Smooth muscle cell (in vitro differentiated cells): ENCODE measurements around the gene TM2D3. TPM values are rescaled to one million over a fixed set of nuclear protein-coding genes. Genes with fewer than 3 reads are reported as not detected.

Source experiments
- DNase-seq: peaks from one replicate; lab custom pipeline; 2025; ENCODE audit not compliant: unreplicated experiment; lab: John Stamatoyannopoulos, UW
- H2AFZ ChIP-seq: fragments of 200-600 bp; sonication (generic); 2 replicates; pipeline ENCODE4 v1.6.0; 2016; ENCODE audit warnings: antibody characterized with exemption, low read depth, mild to moderate bottlenecking
- H3F3A ChIP-seq: fragments of 200-600 bp; sonication (generic); 2 replicates; pipeline ENCODE4 v1.6.0; 2017; ENCODE audit warnings: antibody characterized with exemption, low read depth
- H3K27ac ChIP-seq: fragments of 200-600 bp; sonication (generic); 2 replicates; pipeline ENCODE4 v1.5.1; 2016; ENCODE audit warnings: low read depth, mild to moderate bottlenecking
- H3K27me3 ChIP-seq: fragments of 200-600 bp; sonication (generic); 2 replicates; pipeline ENCODE4 v1.6.1; 2016; ENCODE audit warnings: low read depth, mild to moderate bottlenecking
- H3K36me3 ChIP-seq: fragments of 200-600 bp; sonication (generic); 2 replicates; pipeline ENCODE4 v1.5.1; 2016; ENCODE audit warnings: low read depth
- H3K4me1 ChIP-seq: fragments of 200-600 bp; sonication (generic); 2 replicates; pipeline ENCODE4 v1.5.1; 2016; ENCODE audit warnings: low read depth
- H3K4me2 ChIP-seq: fragments of 200-600 bp; sonication (generic); 2 replicates; pipeline ENCODE4 v1.6.0; 2016; ENCODE audit warnings: mild to moderate bottlenecking
- H3K4me3 ChIP-seq: fragments of 200-600 bp; sonication (generic); 2 replicates; pipeline ENCODE4 v1.5.1; 2016; ENCODE audit warnings: mild to moderate bottlenecking
- H3K79me2 ChIP-seq: fragments of 200-600 bp; sonication (generic); 2 replicates; pipeline ENCODE4 v1.6.0; 2016; ENCODE audit warnings: low read depth, mild to moderate bottlenecking
- H3K9ac ChIP-seq: fragments of 200-600 bp; sonication (generic); 2 replicates; pipeline ENCODE4 v1.6.0; 2016; ENCODE audit warnings: low read depth
- H3K9me3 ChIP-seq: fragments of 200-600 bp; sonication (generic); replicated peaks from 2 replicates; pipeline ENCODE4 v1.5.1; 2016; ENCODE audit warnings: low read depth
- H4K20me1 ChIP-seq: fragments of 200-600 bp; sonication (generic); 2 replicates; pipeline ENCODE4 v1.6.0; 2016; ENCODE audit warnings: low read depth
- WGBS: methylation state at CpG from one replicate; pipeline ENCODE4 v1.1.7; 2016; ENCODE audit warnings: low lambda C conversion rate; 5-methylcytosine and 5-hydroxymethylcytosine counted together
- polyA plus RNA-seq: library from polyadenylated mRNA; unstranded; fragments of >200 nt; fragmentation: Nextera tagmentation; extraction: Ambion mirVana; gene quantifications from 2 replicates; pipeline ENCODE4 v1.2.1, GENCODE V29; 2016
- total RNA-seq: library from RNA; depleted of rRNA; stranded (reverse); fragments of >200 nt; gene quantifications from 2 replicates; pipeline ENCODE4 v1.2.3, GENCODE V29; 2014
- TF ChIP-seq, protein P1 (sequence below): fragments of 200-600 bp; sonication (generic); IDR thresholded peaks from 2 replicates; pipeline ENCODE4 v1.5.1; 2017; ENCODE audit warnings: borderline replicate concordance, mild to moderate bottlenecking, antibody characterized with exemption; ENCODE audit not compliant: insufficient read depth, poor library complexity, severe bottlenecking

The TM2D3 gene
- total and polyA plus RNA-seq, 2 experiments from 2014 or later: 47.2 to 60.3 TPM

DNA sequence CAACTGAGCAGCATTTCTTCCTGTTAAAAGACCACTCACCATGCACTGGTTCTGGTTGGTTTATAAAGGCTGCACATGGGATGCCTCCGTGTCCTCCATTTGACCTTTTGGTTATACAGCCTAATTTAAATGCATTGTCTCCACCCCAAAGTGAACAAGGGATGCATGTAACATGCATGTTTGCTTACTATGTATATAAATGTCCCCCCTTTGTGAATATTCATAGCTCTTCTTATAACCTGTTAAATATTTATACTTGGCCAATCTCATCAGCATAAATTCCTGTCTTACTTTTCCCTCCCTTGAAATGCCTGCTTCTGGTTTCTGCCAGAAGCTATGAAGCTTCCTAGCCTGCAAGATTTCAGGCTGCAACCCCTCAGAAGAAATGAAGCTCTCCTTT is 44.6 kb upstream of the TM2D3 start:
- TF ChIP-seq, protein P1, sequence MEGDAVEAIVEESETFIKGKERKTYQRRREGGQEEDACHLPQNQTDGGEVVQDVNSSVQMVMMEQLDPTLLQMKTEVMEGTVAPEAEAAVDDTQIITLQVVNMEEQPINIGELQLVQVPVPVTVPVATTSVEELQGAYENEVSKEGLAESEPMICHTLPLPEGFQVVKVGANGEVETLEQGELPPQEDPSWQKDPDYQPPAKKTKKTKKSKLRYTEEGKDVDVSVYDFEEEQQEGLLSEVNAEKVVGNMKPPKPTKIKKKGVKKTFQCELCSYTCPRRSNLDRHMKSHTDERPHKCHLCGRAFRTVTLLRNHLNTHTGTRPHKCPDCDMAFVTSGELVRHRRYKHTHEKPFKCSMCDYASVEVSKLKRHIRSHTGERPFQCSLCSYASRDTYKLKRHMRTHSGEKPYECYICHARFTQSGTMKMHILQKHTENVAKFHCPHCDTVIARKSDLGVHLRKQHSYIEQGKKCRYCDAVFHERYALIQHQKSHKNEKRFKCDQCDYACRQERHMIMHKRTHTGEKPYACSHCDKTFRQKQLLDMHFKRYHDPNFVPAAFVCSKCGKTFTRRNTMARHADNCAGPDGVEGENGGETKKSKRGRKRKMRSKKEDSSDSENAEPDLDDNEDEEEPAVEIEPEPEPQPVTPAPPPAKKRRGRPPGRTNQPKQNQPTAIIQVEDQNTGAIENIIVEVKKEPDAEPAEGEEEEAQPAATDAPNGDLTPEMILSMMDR: no peak
- no peak overlapping the region for H3K27ac ChIP-seq
- H3K9ac ChIP-seq: no peak overlapping the region
- no peaks in the 10 kb centered on the region for H3K4me1 ChIP-seq
- no peak overlapping the region for H3K4me3 ChIP-seq
- H3K27me3 ChIP-seq: no peaks in the 10 kb centered on the region
- no peaks in the 10 kb centered on the region for H4K20me1 ChIP-seq
- no peak overlapping the region for H2AFZ ChIP-seq
- 100% methylated on average over 1 of the region's 1 CpG for WGBS
- H3K79me2 ChIP-seq: no peaks in the 10 kb centered on the region
- no peak overlapping the region for H3K4me2 ChIP-seq
- H3K9me3 ChIP-seq: no peaks in the 10 kb centered on the region
- peaks cover 37% of the 10 kb centered on the region for H3K36me3 ChIP-seq
- no peaks in the 10 kb centered on the region for H3F3A ChIP-seq
- no peak for DNase-seq

DNA sequence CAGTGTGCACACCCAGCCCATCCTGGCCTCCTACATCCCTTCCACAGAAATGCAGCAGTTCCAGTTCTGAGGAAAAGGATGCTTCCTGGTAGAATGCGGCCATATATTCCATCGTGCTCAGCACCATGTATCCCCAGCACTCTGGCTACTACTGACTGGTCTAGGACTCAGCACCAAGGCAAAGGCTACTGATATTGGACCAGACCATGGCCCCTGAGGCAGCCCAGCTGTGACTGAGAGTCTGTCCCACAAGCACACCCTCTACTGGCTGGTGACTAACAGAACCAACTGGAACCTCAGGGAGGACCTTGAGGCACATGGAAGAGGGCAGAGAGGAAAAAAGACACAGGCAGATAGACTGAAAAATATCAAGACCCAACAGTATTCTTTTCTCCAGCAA is 42.1 kb upstream of the TM2D3 start:
- peaks cover 26% of the 10 kb centered on the region for H3K36me3 ChIP-seq
- H3K4me1 ChIP-seq: no peaks in the 10 kb centered on the region
- no peak overlapping the region for H3K9ac ChIP-seq
- no peaks in the 10 kb centered on the region for H3K27me3 ChIP-seq
- no peaks in the 10 kb centered on the region for H3F3A ChIP-seq
- 93% methylated on average over 2 of the region's 2 CpGs for WGBS
- H3K9me3 ChIP-seq: no peaks in the 10 kb centered on the region
- DNase-seq: no peak
- H2AFZ ChIP-seq: no peak overlapping the region
- TF ChIP-seq, protein P1: no peak
- no peaks in the 10 kb centered on the region for H3K79me2 ChIP-seq
- H3K4me3 ChIP-seq: no peak overlapping the region
- no peak overlapping the region for H3K27ac ChIP-seq
- H4K20me1 ChIP-seq: no peaks in the 10 kb centered on the region
- no peak overlapping the region for H3K4me2 ChIP-seq

- peak overlapping the region; percentile 27 for H3K27ac ChIP-seq
These were observed 40.8 kb upstream of the TM2D3 start for GRCh38 chr15:101692801-101693598.

More at GRCh38 chr15:101692801-101693598, 40.8 kb upstream of the TM2D3 start:
- TF ChIP-seq, protein P1: no peak
- Histone ChIP-seq H3K9ac (no peak overlapping the region), H3K36me3 (peaks cover 17% of the 10 kb centered on the region), H3K4me3 (no peak overlapping the region), H4K20me1 (no peaks in the 10 kb centered on the region), H3K4me2 (no peak overlapping the region), H3F3A (no peaks in the 10 kb centered on the region), H3K27me3 (no peaks in the 10 kb centered on the region), H3K4me1 (no peaks in the 10 kb centered on the region), H3K9me3 (no peaks in the 10 kb centered on the region), H3K79me2 (no peaks in the 10 kb centered on the region), H2AFZ (no peak overlapping the region)
- DNase-seq: no peak
- WGBS: 93% methylated on average over 4 of the region's 4 CpGs
